H1 (cell line): ENCODE results near the gene FLVCR1. TPM values are rescaled to one million over a fixed set of nuclear protein-coding genes. Genes with fewer than 3 reads are reported as not detected.

ENCODE experiments used
- SP2 ChIP-seq: IDR thresholded peaks from 2 replicates; pipeline ENCODE4 v1.6.1; 2012; ENCODE audit warnings: mild to moderate bottlenecking, low read length, inconsistent platforms
- polyA plus RNA-seq, 7 experiments: library from polyadenylated mRNA; depleted of rRNA in 3 of 7; stranded (reverse) in 5 of 7; unstranded in 2 of 7; fragments of >200 nt in 5 of 7; fragments of 200-250 nt in 2 of 7; gene quantifications; 1 replicate in 5 of 7; 2 replicates in 1 of 7; 4 replicates in 1 of 7; pipeline versions ENCODE4 v1.2.1 to v1.2.3, GENCODE V29; 2011 to 2013; ENCODE audit warnings: missing spikeins in 2 of 7, mixed read lengths in 2 of 7
- total RNA-seq: library from RNA; stranded (reverse); fragmentation: NEBNext Ultra II Directional; extraction: Animal tissue kit (Norgen Biotek cat#: 25700); gene quantifications from 2 replicates; pipeline ENCODE4 v1.2.1, GENCODE V29; 2021

FLVCR1 gene
- total and polyA plus RNA-seq, 2 of the 8 experiments (the other 6 are each of a cell fraction or from before 2014, with no cell fraction given): 31.8 to 75.7 TPM

GRCh38 chr1:212920896-212921295 lies 62.8 kb downstream of the FLVCR1 start (continued):
- TF ChIP-seq SP2: no peak
